GM10266 (cell line): ENCODE measurements around the gene SOHLH2.

ENCODE experiments used
- DNase-seq: peaks from one replicate; pipeline ENCODE4 v3.0.0; 2012; ENCODE audit errors: extremely low spot score
- TF ChIP-seq, protein P1 (sequence below): IDR thresholded peaks from 2 replicates; pipeline ENCODE4 v1.5.1; 2012; ENCODE audit warnings: mild to moderate bottlenecking, low read depth; ENCODE audit not compliant: control insufficient read depth, insufficient read depth; ENCODE audit errors: missing control alignments

SOHLH2 gene

GRCh38 chr13:36126491-36126890 lies 87.9 kb downstream of the SOHLH2 start:
- TF ChIP-seq, protein P1, sequence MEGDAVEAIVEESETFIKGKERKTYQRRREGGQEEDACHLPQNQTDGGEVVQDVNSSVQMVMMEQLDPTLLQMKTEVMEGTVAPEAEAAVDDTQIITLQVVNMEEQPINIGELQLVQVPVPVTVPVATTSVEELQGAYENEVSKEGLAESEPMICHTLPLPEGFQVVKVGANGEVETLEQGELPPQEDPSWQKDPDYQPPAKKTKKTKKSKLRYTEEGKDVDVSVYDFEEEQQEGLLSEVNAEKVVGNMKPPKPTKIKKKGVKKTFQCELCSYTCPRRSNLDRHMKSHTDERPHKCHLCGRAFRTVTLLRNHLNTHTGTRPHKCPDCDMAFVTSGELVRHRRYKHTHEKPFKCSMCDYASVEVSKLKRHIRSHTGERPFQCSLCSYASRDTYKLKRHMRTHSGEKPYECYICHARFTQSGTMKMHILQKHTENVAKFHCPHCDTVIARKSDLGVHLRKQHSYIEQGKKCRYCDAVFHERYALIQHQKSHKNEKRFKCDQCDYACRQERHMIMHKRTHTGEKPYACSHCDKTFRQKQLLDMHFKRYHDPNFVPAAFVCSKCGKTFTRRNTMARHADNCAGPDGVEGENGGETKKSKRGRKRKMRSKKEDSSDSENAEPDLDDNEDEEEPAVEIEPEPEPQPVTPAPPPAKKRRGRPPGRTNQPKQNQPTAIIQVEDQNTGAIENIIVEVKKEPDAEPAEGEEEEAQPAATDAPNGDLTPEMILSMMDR = no peak
- no peak for DNase-seq

GRCh38 chr13:36125841-36126240 lies 88.5 kb downstream of the SOHLH2 start:
- DNase-seq = no peak
- TF ChIP-seq, protein P1 = no peak

DNA sequence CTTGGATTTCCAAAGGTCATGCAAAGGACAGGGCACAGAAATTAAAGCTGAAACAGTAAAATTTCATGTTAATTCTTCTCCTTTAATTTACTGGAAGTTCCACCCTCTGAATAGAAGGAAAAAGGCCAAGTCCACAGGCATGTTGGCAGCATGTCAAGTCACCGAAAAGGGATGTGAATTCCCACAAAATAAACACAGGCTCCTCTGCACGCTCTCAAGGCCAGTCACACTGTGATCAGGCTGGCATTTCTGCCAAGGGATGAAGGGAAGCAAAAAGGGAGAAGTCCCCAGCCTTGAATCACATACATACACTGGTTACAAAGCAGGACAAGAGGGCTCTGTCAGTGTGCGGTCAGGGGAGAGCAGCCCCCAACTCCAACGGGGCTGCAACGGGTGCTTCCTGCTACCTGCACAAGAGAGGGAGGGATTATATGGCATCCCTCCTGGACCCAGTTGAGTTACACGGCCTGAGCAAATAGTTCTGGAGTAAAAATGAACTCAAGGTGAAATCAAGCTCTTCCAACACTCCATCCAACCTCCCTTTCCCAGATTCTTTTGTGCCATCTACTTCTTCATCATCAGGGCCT lies 90.0 kb downstream of the SOHLH2 start:
- TF ChIP-seq, protein P1 = no peak
- DNase-seq = no peak
